Measurements from ENCODE around the gene EZR. TPM values are rescaled to one million over a fixed set of nuclear protein-coding genes. Genes with fewer than 3 reads are reported as not detected.

EZR gene
- total RNA-seq, 2 donors from 2014 or later, result 118 to 222 TPM

GRCh38 chr6:158801655-158802294 lies 17.4 kb downstream of the EZR start:
- peak overlapping the region; percentile 14 to 48 for H3K27ac ChIP-seq
- TF ChIP-seq POLR2AphosphoS5 (IDR thresholded peaks at IDR 0.05), result no peak
- TF ChIP-seq, protein P1, sequence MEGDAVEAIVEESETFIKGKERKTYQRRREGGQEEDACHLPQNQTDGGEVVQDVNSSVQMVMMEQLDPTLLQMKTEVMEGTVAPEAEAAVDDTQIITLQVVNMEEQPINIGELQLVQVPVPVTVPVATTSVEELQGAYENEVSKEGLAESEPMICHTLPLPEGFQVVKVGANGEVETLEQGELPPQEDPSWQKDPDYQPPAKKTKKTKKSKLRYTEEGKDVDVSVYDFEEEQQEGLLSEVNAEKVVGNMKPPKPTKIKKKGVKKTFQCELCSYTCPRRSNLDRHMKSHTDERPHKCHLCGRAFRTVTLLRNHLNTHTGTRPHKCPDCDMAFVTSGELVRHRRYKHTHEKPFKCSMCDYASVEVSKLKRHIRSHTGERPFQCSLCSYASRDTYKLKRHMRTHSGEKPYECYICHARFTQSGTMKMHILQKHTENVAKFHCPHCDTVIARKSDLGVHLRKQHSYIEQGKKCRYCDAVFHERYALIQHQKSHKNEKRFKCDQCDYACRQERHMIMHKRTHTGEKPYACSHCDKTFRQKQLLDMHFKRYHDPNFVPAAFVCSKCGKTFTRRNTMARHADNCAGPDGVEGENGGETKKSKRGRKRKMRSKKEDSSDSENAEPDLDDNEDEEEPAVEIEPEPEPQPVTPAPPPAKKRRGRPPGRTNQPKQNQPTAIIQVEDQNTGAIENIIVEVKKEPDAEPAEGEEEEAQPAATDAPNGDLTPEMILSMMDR (IDR thresholded peaks at IDR 0.05), result no peak
- TF ChIP-seq POLR2A (IDR thresholded peaks at IDR 0.05), result no peak
- H3K9me3 ChIP-seq, result no peaks in the 10 kb centered on the region
- peaks cover 19% of the 10 kb centered on the region for H3K4me1 ChIP-seq (replicated peaks)
- DNase-seq (ENCODE audit: low spot score), result no peak
- no peaks in the 10 kb centered on the region for H3K27me3 ChIP-seq (replicated peaks; ENCODE audit: insufficient read depth)
- no peak overlapping the region for H3K4me3 ChIP-seq
- no peaks in the 10 kb centered on the region for H3K36me3 ChIP-seq
- intact Hi-C loops (cut with DNase I), result no loop called here
- 84% methylated on average over 7 of the region's 7 CpGs for WGBS

- no peaks in the 10 kb centered on the region for H3K9me3 ChIP-seq
- DNase-seq (ENCODE audit: low spot score), result peak; percentile 89
- H3K4me3 ChIP-seq, result no peak overlapping the region
- H3K4me1 ChIP-seq (replicated peaks), result peaks cover 19% of the 10 kb centered on the region
- intact Hi-C loops (cut with DNase I), result loop anchor here (10.0 kb wide), 1 partner anchor 176 kb away; no protein-coding TSS in a partner anchor
- H3K27ac ChIP-seq, result peak overlapping the region; percentile 79 to 83
- no peaks in the 10 kb centered on the region for H3K36me3 ChIP-seq
- no peaks in the 10 kb centered on the region for H3K27me3 ChIP-seq (replicated peaks; ENCODE audit: insufficient read depth)
- TF ChIP-seq POLR2A (IDR thresholded peaks at IDR 0.05) (no peak), POLR2AphosphoS5 (IDR thresholded peaks at IDR 0.05) (peak; percentile 83)
- TF ChIP-seq, protein P1 (IDR thresholded peaks at IDR 0.05), result peak in 3 of 4 experiments; percentile 28 to 58 (median 42)
- WGBS, result 6% methylated on average over 11 of the region's 11 CpGs
Observed at GRCh38 chr6:158799051-158799792, 19.9 kb downstream of the EZR start.

DNA sequence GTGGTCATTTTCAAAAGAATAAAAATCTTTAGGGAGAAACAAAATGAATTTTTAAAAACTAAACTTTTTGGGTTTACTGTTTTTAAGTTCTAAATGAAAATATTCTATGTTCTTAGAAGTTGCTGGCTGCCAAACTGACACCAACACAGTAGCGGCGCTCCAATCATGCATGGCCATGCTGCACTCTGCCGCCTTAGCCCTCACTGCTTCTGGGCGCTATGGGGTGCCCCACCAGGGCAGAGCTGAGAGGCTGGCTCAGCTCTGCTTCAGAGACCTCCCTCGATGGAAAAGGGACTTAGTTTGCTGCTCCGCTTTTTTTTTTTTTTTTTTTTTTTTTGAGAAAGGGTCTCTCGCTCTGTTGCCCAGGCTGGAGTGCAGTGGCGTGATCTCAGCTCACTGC lies 20.9 kb downstream of the EZR start:
- no peaks in the 10 kb centered on the region for H3K27me3 ChIP-seq (replicated peaks; ENCODE audit: insufficient read depth)
- peaks cover 19% of the 10 kb centered on the region for H3K4me1 ChIP-seq (replicated peaks)
- no peak for DNase-seq (ENCODE audit: low spot score)
- intact Hi-C loops (cut with DNase I), result loop anchor here (10.0 kb wide), 1 partner anchor 176 kb away; no protein-coding TSS in a partner anchor
- H3K9me3 ChIP-seq, result no peaks in the 10 kb centered on the region
- TF ChIP-seq POLR2AphosphoS5 (IDR thresholded peaks at IDR 0.05) (no peak), POLR2A (IDR thresholded peaks at IDR 0.05) (no peak)
- TF ChIP-seq, protein P1 (IDR thresholded peaks at IDR 0.05), result no peak
- H3K36me3 ChIP-seq, result no peaks in the 10 kb centered on the region
- WGBS, result 82% methylated on average over 8 of the region's 8 CpGs
- H3K4me3 ChIP-seq, result no peak overlapping the region
- peak overlapping the region; percentile 79 to 83 for H3K27ac ChIP-seq

DNA sequence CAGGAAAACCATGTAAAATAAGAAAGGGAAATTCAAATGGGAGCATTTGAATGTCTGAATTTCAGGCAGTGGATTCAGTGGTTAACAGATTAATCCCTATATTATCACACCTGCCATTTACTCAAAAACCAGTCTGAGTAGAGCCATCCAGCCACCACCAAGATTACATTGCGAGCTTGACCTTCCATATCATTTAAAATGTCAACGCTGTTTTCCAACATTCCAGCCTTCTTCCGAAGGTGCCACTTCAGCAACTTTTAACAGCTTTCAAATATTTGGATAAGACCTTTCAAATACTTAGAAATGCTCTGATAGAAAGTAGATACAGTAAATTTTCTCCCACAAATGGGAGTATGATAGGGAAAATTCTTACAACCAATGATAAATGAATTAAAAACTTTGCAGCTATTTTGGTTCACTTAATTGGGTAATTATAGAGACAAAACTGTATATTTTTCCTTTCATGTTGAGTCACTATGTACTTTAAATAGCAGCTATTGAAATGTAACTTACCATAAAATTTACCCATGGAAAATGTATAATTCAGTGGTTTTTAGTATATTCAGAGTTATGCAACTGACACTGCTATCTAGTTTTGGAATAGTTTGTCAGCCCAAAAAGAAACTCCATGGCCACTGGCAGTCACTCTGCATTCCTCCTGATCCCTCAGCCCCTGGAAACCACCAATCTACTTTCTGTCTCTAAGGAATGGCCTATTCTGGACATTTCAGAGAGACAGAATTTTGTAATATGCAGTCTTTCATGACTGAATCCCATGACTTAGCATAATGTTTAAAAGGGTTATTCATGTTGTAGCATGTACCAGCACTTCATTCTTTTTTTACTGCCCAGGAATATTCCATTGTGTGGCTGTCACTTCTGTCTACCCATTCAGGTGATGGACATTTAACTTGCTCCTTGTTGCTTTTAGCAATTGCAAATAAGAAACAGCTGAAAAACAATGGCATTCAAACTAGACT lies 21.5 kb downstream of the EZR start:
- Histone ChIP-seq H3K27me3 (replicated peaks; ENCODE audit: insufficient read depth) (no peaks in the 10 kb centered on the region), H3K4me3 (no peak overlapping the region), H3K27ac (peak overlapping the region; percentile 79 to 83), H3K4me1 (replicated peaks) (peaks cover 19% of the 10 kb centered on the region), H3K36me3 (no peaks in the 10 kb centered on the region), H3K9me3 (no peaks in the 10 kb centered on the region)
- WGBS, result 36% methylated on average over 3 of the region's 3 CpGs
- intact Hi-C loops (cut with DNase I), result loop anchor here (10.0 kb wide), 1 partner anchor 177 kb away; no protein-coding TSS in a partner anchor
- no peak for DNase-seq (ENCODE audit: low spot score)
- TF ChIP-seq POLR2A (IDR thresholded peaks at IDR 0.05) (no peak), POLR2AphosphoS5 (IDR thresholded peaks at IDR 0.05) (peak; percentile 21)
- TF ChIP-seq, protein P1 (IDR thresholded peaks at IDR 0.05), result no peak
